Type B pancreatic cell (in vitro differentiated cells): ENCODE measurements around the gene SIPA1L3. TPM values are rescaled to one million over a fixed set of nuclear protein-coding genes. Genes with fewer than 3 reads are reported as not detected.

Experiments used
- DNase-seq: peaks from one replicate; pipeline ENCODE4 v3.0.0; 2021; ENCODE audit warnings: mixed read lengths; ENCODE audit not compliant: unreplicated experiment; ENCODE audit errors: extremely low spot score
- H3K27ac Mint-ChIP-seq: 2 replicates; pipeline ENCODE4 v1.8.0; 2021; ENCODE audit warnings: mild to moderate bottlenecking, mixed read lengths
- H3K27me3 Mint-ChIP-seq: 2 replicates; pipeline ENCODE4 v1.8.0; 2021; ENCODE audit warnings: mixed read lengths
- H3K36me3 Mint-ChIP-seq: 2 replicates; pipeline ENCODE4 v1.8.0; 2021; ENCODE audit warnings: mixed read lengths
- H3K4me1 Mint-ChIP-seq: one replicate; pipeline ENCODE4 v1.8.0; 2021; ENCODE audit warnings: mixed read lengths; ENCODE audit not compliant: unreplicated experiment
- H3K4me3 Mint-ChIP-seq: 2 replicates; pipeline ENCODE4 v1.8.0; 2021; ENCODE audit warnings: mild to moderate bottlenecking, mixed read lengths
- H3K9me3 Mint-ChIP-seq: 2 replicates; pipeline ENCODE4 v1.8.0; 2021; ENCODE audit warnings: mixed read lengths
- CTCF ChIP-seq: fragments of 200-600 bp; sonication (generic); conservative IDR thresholded peaks from 2 replicates; pipeline ENCODE4 v1.5.0; 2021; ENCODE audit warnings: antibody characterized with exemption, mild to moderate bottlenecking
- total RNA-seq: library from RNA; stranded (reverse); gene quantifications from 2 replicates; pipeline ENCODE4 v1.2.1, GENCODE V29; 2021; ENCODE audit warnings: low replicate concordance

Gene SIPA1L3
- total RNA-seq, 1 donor from 2014 or later = 53.7 TPM

- Mint-ChIP-seq H3K4me3 (no peak overlapping the region), H3K36me3 (no peaks in the 10 kb centered on the region), H3K4me1 (peaks cover 7% of the 10 kb centered on the region), H3K27me3 (no peaks in the 10 kb centered on the region), H3K9me3 (no peaks in the 10 kb centered on the region), H3K27ac (no peak overlapping the region)
- DNase-seq = no peak
- no peak for TF ChIP-seq CTCF
These were observed 332.8 kb downstream of the SIPA1L3 start for GRCh38 chr19:38239816-38240215.

- Mint-ChIP-seq H3K4me3 (peak overlapping the region; percentile 80), H3K4me1 (peaks cover 9% of the 10 kb centered on the region), H3K27me3 (no peaks in the 10 kb centered on the region), H3K27ac (no peak overlapping the region), H3K9me3 (no peaks in the 10 kb centered on the region), H3K36me3 (no peaks in the 10 kb centered on the region)
- no peak for TF ChIP-seq CTCF
- no peak for DNase-seq
These were observed 336.3 kb downstream of the SIPA1L3 start for GRCh38 chr19:38243279-38243673.

GRCh38 chr19:38245826-38246498 is 339.0 kb downstream of the SIPA1L3 start:
- H3K4me3 Mint-ChIP-seq = no peak overlapping the region

GRCh38 chr19:38247126-38247525 is 340.1 kb downstream of the SIPA1L3 start:
- no peak overlapping the region for H3K4me3 Mint-ChIP-seq
- DNase-seq = no peak
- H3K27me3 Mint-ChIP-seq = no peaks in the 10 kb centered on the region
- H3K36me3 Mint-ChIP-seq = no peaks in the 10 kb centered on the region
- H3K4me1 Mint-ChIP-seq = peaks cover 25% of the 10 kb centered on the region
- H3K27ac Mint-ChIP-seq = no peak overlapping the region
- no peak for TF ChIP-seq CTCF
- H3K9me3 Mint-ChIP-seq = no peaks in the 10 kb centered on the region

More at GRCh38 chr19:38245826-38246498, 339.0 kb downstream of the SIPA1L3 start:
- Mint-ChIP-seq H3K4me1 (peaks cover 15% of the 10 kb centered on the region), H3K9me3 (no peaks in the 10 kb centered on the region), H3K27me3 (no peaks in the 10 kb centered on the region), H3K27ac (peak overlapping the region; percentile 29), H3K36me3 (no peaks in the 10 kb centered on the region)
- TF ChIP-seq CTCF = no peak
- DNase-seq = no peak

GRCh38 chr19:38247734-38248268 is 340.8 kb downstream of the SIPA1L3 start:
- Mint-ChIP-seq H3K4me1 (peaks cover 30% of the 10 kb centered on the region), H3K27me3 (no peaks in the 10 kb centered on the region), H3K27ac (peak overlapping the region; percentile 29), H3K36me3 (no peaks in the 10 kb centered on the region), H3K4me3 (no peak overlapping the region), H3K9me3 (no peaks in the 10 kb centered on the region)
- no peak for DNase-seq
- TF ChIP-seq CTCF = no peak
